Measurements from ENCODE around the gene DONSON. TPM values are rescaled to one million over a fixed set of nuclear protein-coding genes. Genes with fewer than 3 reads are reported as not detected.
A peak's percentile ranks its signal among the peaks of the same experiment; 100 is the strongest.

DONSON gene
- total RNA-seq, 1 donor from 2014 or later = 11.7 TPM

GRCh38 chr21:33558777-33559421 is 29.6 kb downstream of the DONSON start:
- Mint-ChIP-seq H3K4me1 (ENCODE audit: low read depth, unreplicated experiment) (peaks cover 7% of the 10 kb centered on the region), H3K4me3 (ENCODE audit: unreplicated experiment) (no peak overlapping the region), H3K27ac (ENCODE audit: unreplicated experiment) (peak overlapping the region; percentile 6), H3K36me3 (ENCODE audit: low read depth, unreplicated experiment) (peaks cover 34% of the 10 kb centered on the region), H3K9me3 (ENCODE audit: unreplicated experiment) (no peaks in the 10 kb centered on the region), H3K27me3 (ENCODE audit: low read depth, unreplicated experiment) (no peaks in the 10 kb centered on the region)
- H3K9ac ChIP-seq (ENCODE audit: low read length) = no peak overlapping the region
- H3K4me1 ChIP-seq (ENCODE audit: insufficient read depth, low read length) = no peaks in the 10 kb centered on the region
- no peak for TF ChIP-seq EZH2 (IDR thresholded peaks at IDR 0.05; ENCODE audit: insufficient read depth, low read length)
- no peak for TF ChIP-seq CTCF (IDR thresholded peaks at IDR 0.05; ENCODE audit: insufficient read depth, low read depth, low read length)
- H3K4me2 ChIP-seq (ENCODE audit: low read length) = no peak overlapping the region
- peaks cover 75% of the 10 kb centered on the region for H3K36me3 ChIP-seq (ENCODE audit: insufficient read depth, low read length)
- no peak overlapping the region for H2AFZ ChIP-seq (ENCODE audit: low read depth, low read length)
- H3K27ac ChIP-seq (ENCODE audit: low read depth, low read length) = no peak overlapping the region
- no peaks in the 10 kb centered on the region for H3K27me3 ChIP-seq (ENCODE audit: insufficient read depth, low read length)
- DNase-seq (ENCODE audit: low read depth) = no peak
- no peak for FAIRE-seq
- H3K9me3 ChIP-seq (ENCODE audit: insufficient read depth, low read depth, low read length) = no peaks in the 10 kb centered on the region
- peaks cover 90% of the 10 kb centered on the region for H4K20me1 ChIP-seq (ENCODE audit: insufficient read depth, low read length)
- H3K4me3 ChIP-seq (ENCODE audit: insufficient read depth, low read depth, low read length) = no peak overlapping the region
- H3K79me2 ChIP-seq (ENCODE audit: insufficient read depth, low read length) = peaks cover 97% of the 10 kb centered on the region

GRCh38 chr21:33557447-33557846 is 31.0 kb downstream of the DONSON start:
- peaks cover 83% of the 10 kb centered on the region for H3K36me3 ChIP-seq (ENCODE audit: insufficient read depth, low read length)
- no peak overlapping the region for H3K4me3 ChIP-seq (ENCODE audit: insufficient read depth, low read depth, low read length)
- DNase-seq (ENCODE audit: low read depth) = no peak
- no peaks in the 10 kb centered on the region for H3K27me3 Mint-ChIP-seq (ENCODE audit: low read depth, unreplicated experiment)
- H3K27ac Mint-ChIP-seq (ENCODE audit: unreplicated experiment) = no peak overlapping the region
- no peak overlapping the region for H3K9ac ChIP-seq (ENCODE audit: low read length)
- no peaks in the 10 kb centered on the region for H3K9me3 Mint-ChIP-seq (ENCODE audit: unreplicated experiment)
- no peaks in the 10 kb centered on the region for H3K4me1 ChIP-seq (ENCODE audit: insufficient read depth, low read length)
- peaks cover 97% of the 10 kb centered on the region for H3K79me2 ChIP-seq (ENCODE audit: insufficient read depth, low read length)
- H3K4me3 Mint-ChIP-seq (ENCODE audit: unreplicated experiment) = no peak overlapping the region
- no peaks in the 10 kb centered on the region for H3K27me3 ChIP-seq (ENCODE audit: insufficient read depth, low read length)
- H3K36me3 Mint-ChIP-seq (ENCODE audit: low read depth, unreplicated experiment) = peaks cover 43% of the 10 kb centered on the region
- no peaks in the 10 kb centered on the region for H3K9me3 ChIP-seq (ENCODE audit: insufficient read depth, low read depth, low read length)
- no peak for FAIRE-seq
- no peak overlapping the region for H2AFZ ChIP-seq (ENCODE audit: low read depth, low read length)
- H3K4me1 Mint-ChIP-seq (ENCODE audit: low read depth, unreplicated experiment) = peaks cover 7% of the 10 kb centered on the region
- H4K20me1 ChIP-seq (ENCODE audit: insufficient read depth, low read length) = peaks cover 92% of the 10 kb centered on the region
- no peak overlapping the region for H3K27ac ChIP-seq (ENCODE audit: low read depth, low read length)
- H3K4me2 ChIP-seq (ENCODE audit: low read length) = no peak overlapping the region
- no peak for TF ChIP-seq CTCF (IDR thresholded peaks at IDR 0.05; ENCODE audit: insufficient read depth, low read depth, low read length)
- TF ChIP-seq EZH2 (IDR thresholded peaks at IDR 0.05; ENCODE audit: insufficient read depth, low read length) = no peak

GRCh38 chr21:33554982-33555344 is 33.5 kb downstream of the DONSON start:
- Mint-ChIP-seq H3K36me3 (ENCODE audit: low read depth, unreplicated experiment) (peaks cover 42% of the 10 kb centered on the region), H3K27me3 (ENCODE audit: low read depth, unreplicated experiment) (no peaks in the 10 kb centered on the region)
- H4K20me1 ChIP-seq (ENCODE audit: insufficient read depth, low read length) = peaks cover 98% of the 10 kb centered on the region

More at GRCh38 chr21:33554982-33555344, 33.5 kb downstream of the DONSON start:
- FAIRE-seq (no peak), DNase-seq (ENCODE audit: low read depth) (no peak)
- Mint-ChIP-seq H3K9me3 (ENCODE audit: unreplicated experiment) (no peaks in the 10 kb centered on the region), H3K27ac (ENCODE audit: unreplicated experiment) (no peak overlapping the region), H3K4me1 (ENCODE audit: low read depth, unreplicated experiment) (peaks cover 3% of the 10 kb centered on the region), H3K4me3 (ENCODE audit: unreplicated experiment) (no peak overlapping the region)
- Histone ChIP-seq H3K27me3 (ENCODE audit: insufficient read depth, low read length) (no peaks in the 10 kb centered on the region), H3K36me3 (ENCODE audit: insufficient read depth, low read length) (peaks cover 86% of the 10 kb centered on the region), H2AFZ (ENCODE audit: low read depth, low read length) (no peak overlapping the region), H3K9ac (ENCODE audit: low read length) (no peak overlapping the region), H3K4me2 (ENCODE audit: low read length) (peak overlapping the region; percentile 12), H3K4me1 (ENCODE audit: insufficient read depth, low read length) (no peaks in the 10 kb centered on the region), H3K4me3 (ENCODE audit: insufficient read depth, low read depth, low read length) (no peak overlapping the region), H3K79me2 (ENCODE audit: insufficient read depth, low read length) (peaks cover 98% of the 10 kb centered on the region), H3K9me3 (ENCODE audit: insufficient read depth, low read depth, low read length) (no peaks in the 10 kb centered on the region), H3K27ac (ENCODE audit: low read depth, low read length) (no peak overlapping the region)
- TF ChIP-seq EZH2 (IDR thresholded peaks at IDR 0.05; ENCODE audit: insufficient read depth, low read length) (no peak), CTCF (IDR thresholded peaks at IDR 0.05; ENCODE audit: insufficient read depth, low read depth, low read length) (no peak)

All from astrocyte (in vitro differentiated cells and primary cell).